Head of caudate nucleus (tissue), 42 donors: Measurements from ENCODE around the gene EPDR1.
A peak's percentile ranks its signal among the peaks of the same experiment; 100 is the strongest.
"Not testable (repeated sequence)": the region's sequence is repeated elsewhere in the genome, so short reads cannot be mapped to it uniquely, and the experiment has no call there.

Experiments
- DNase-seq, 42 donors: peaks; one replicate each; pipeline versions ENCODE4 v3.0.0 to v3.0.0-alpha.2; 2020 to 2021; ENCODE audit warnings: mixed read lengths in 7 of 42
- intact Hi-C: fragments of 100-400 bp; cut with DNase I; formaldehyde crosslinking; loops from one replicate; pipeline ENCODE4 v1.15.0; 2022

EPDR1 gene

GRCh38 chr7:37924491-37925041 lies 4.1 kb downstream of the EPDR1 start:
- intact Hi-C loops = no loop called here
- DNase-seq = no peak

- intact Hi-C loops = no loop called here
- DNase-seq = no peak
Measured at GRCh38 chr7:37925620-37926019, 5.2 kb downstream of the EPDR1 start.

GRCh38 chr7:37927773-37928444 lies 7.5 kb downstream of the EPDR1 start:
- no peak for DNase-seq
- intact Hi-C loops = no loop called here

- no peak for DNase-seq
- intact Hi-C loops = no loop called here
Measured at GRCh38 chr7:37928878-37929277, 8.4 kb downstream of the EPDR1 start.

- intact Hi-C loops = no loop called here
- DNase-seq = no peak
Measured at GRCh38 chr7:37930226-37930948, 9.9 kb downstream of the EPDR1 start.

- no peak for DNase-seq
- intact Hi-C loops = no loop called here
Measured at GRCh38 chr7:37932543-37932942, 12.1 kb downstream of the EPDR1 start.

GRCh38 chr7:37933018-37933566 lies 12.7 kb downstream of the EPDR1 start:
- intact Hi-C loops = no loop called here
- DNase-seq = no peak

- DNase-seq = peak in 36 of 42 donors; percentile 2 to 64 (median 28)
- intact Hi-C loops = no loop called here
Measured at GRCh38 chr7:37942934-37943610, 22.6 kb downstream of the EPDR1 start.

GRCh38 chr7:37943905-37944736 lies 23.7 kb downstream of the EPDR1 start:
- DNase-seq = peak in 30 of 42 donors; percentile 3 to 62 (median 32)
- intact Hi-C loops = no loop called here

GRCh38 chr7:37944737-37945054 lies 24.3 kb downstream of the EPDR1 start:
- DNase-seq = no peak
- intact Hi-C loops = no loop called here

- intact Hi-C loops = no loop called here
Measured at GRCh38 chr7:37945336-37945735, 24.9 kb downstream of the EPDR1 start.

GRCh38 chr7:37947138-37947940 lies 26.9 kb downstream of the EPDR1 start:
- intact Hi-C loops = no loop called here
- no peak for DNase-seq

More at GRCh38 chr7:37945336-37945735, 24.9 kb downstream of the EPDR1 start:
- DNase-seq = no peak

GRCh38 chr7:37947941-37948210 lies 27.4 kb downstream of the EPDR1 start:
- DNase-seq = no peak

GRCh38 chr7:37952240-37952639 lies 31.8 kb downstream of the EPDR1 start:
- intact Hi-C loops = no loop called here
- DNase-seq = no peak

More at GRCh38 chr7:37947941-37948210, 27.4 kb downstream of the EPDR1 start:
- intact Hi-C loops = no loop called here

- intact Hi-C loops, DNase-seq: not testable (repeated sequence)
Measured at GRCh38 chr7:37954217-37954616, 33.8 kb downstream of the EPDR1 start.

- no peak for DNase-seq
- intact Hi-C loops = no loop called here
Measured at GRCh38 chr7:37956791-37957190, 36.4 kb downstream of the EPDR1 start.

GRCh38 chr7:37957221-37957970 lies 37.0 kb downstream of the EPDR1 start:
- DNase-seq = no peak
- intact Hi-C loops = no loop called here

- intact Hi-C loops = no loop called here
Measured at GRCh38 chr7:37960483-37960882, 40.0 kb downstream of the EPDR1 start.

More at GRCh38 chr7:37960483-37960882, 40.0 kb downstream of the EPDR1 start:
- no peak for DNase-seq
